Hepatocyte (in vitro differentiated cells): ENCODE data around the gene GNGT1.

Experiments
- EZH2 ChIP-seq: fragments of 200-600 bp; sonication (generic); IDR thresholded peaks from 2 replicates; pipeline ENCODE4 v1.6.1; 2016; ENCODE audit warnings: antibody characterized with exemption, mild to moderate bottlenecking, borderline replicate concordance
- EZH2phosphoT487 ChIP-seq: fragments of 200-600 bp; sonication (generic); IDR thresholded peaks from one replicate; pipeline ENCODE4 v1.6.1; 2018; ENCODE audit warnings: antibody characterized with exemption, mild to moderate bottlenecking, low read depth, moderate library complexity; ENCODE audit not compliant: unreplicated experiment, severe bottlenecking
- TF ChIP-seq, protein P1 (sequence below): fragments of 200-600 bp; sonication (generic); IDR thresholded peaks from 2 replicates; pipeline ENCODE4 v1.5.1; 2016; ENCODE audit warnings: antibody characterized with exemption, mild to moderate bottlenecking; ENCODE audit not compliant: poor library complexity

DNA sequence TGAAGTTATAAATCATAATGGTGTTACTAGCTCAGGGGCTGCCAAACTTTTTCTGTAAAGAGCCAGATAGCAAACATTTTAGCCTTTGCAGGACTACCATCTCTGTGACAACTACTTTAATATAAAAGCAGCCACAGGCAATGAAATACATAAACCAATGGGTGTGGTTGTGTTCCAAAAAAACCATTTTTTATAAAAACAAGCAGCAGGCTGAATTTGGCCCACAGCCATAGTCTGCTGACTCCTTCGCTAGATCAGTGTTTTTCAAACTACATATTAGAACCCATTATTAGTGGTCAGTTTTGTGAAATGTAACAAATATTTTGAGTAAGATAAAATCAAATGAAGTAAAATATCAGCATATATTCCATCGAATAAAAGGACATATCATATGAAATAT, 28.7 kb downstream of the GNGT1 start:
- TF ChIP-seq, protein P1, sequence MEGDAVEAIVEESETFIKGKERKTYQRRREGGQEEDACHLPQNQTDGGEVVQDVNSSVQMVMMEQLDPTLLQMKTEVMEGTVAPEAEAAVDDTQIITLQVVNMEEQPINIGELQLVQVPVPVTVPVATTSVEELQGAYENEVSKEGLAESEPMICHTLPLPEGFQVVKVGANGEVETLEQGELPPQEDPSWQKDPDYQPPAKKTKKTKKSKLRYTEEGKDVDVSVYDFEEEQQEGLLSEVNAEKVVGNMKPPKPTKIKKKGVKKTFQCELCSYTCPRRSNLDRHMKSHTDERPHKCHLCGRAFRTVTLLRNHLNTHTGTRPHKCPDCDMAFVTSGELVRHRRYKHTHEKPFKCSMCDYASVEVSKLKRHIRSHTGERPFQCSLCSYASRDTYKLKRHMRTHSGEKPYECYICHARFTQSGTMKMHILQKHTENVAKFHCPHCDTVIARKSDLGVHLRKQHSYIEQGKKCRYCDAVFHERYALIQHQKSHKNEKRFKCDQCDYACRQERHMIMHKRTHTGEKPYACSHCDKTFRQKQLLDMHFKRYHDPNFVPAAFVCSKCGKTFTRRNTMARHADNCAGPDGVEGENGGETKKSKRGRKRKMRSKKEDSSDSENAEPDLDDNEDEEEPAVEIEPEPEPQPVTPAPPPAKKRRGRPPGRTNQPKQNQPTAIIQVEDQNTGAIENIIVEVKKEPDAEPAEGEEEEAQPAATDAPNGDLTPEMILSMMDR = no peak
- no peak for TF ChIP-seq EZH2
- no peak for TF ChIP-seq EZH2phosphoT487
